GM19025 (cell line): Measurements from ENCODE around the gene SASH3.
"Not testable (repeated sequence)": the region's sequence is repeated elsewhere in the genome, so short reads cannot be mapped to it uniquely, and the experiment has no call there.

Experiments
- ATAC-seq: cut with Tn5 transposase; IDR thresholded peaks from one replicate; pipeline ENCODE4 v1.9.1; 2021; ENCODE audit warnings: mild to moderate bottlenecking, low read depth, moderate library complexity; ENCODE audit not compliant: unreplicated experiment

The SASH3 gene

DNA sequence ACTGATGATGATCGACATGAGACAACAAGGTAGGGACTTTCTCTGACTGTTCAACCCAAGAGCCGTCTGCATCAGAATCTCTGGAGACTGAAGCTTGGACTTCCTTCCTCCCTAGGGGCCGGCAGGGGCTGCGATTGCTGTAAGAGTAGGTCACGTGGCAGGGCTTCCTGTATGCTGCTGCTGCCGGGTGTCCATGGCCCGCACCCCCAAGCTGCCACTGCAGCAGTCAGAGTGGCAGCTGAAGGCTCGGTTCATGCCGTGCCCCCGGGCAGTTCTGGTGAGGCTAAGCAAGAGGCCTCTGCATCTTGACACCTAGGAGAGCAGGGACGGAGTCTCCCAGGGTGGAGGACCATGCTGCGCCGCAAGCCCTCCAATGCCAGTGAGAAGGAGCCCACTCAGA lies at the start of gene SASH3:
SASH3 (plus strand) TSS at position 203 of the 400 bp plus-strand sequence; CDS start at position 352, 149 bp downstream.
- ATAC-seq: peak; percentile 29

DNA sequence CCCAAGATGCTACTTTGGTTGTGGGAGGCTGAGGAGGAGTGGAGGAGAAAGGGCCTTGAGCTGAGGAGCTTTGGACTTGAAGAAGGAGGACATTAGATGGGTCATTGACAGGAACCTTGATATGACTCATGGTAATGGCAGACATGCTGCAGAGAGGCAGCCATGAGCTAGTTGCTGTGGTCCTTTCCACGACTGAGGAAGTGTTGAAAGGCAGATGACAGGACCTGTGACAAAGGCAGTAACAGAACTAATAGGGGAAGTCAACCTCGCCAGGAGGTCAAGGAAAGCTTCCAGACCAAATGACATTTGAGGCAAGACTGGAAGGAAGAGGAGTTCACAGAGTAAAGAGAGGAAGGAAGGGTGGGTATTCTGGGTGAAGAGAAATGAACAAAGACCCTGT lies 48.5 kb upstream of the SASH3 start:
- no peak for ATAC-seq

DNA sequence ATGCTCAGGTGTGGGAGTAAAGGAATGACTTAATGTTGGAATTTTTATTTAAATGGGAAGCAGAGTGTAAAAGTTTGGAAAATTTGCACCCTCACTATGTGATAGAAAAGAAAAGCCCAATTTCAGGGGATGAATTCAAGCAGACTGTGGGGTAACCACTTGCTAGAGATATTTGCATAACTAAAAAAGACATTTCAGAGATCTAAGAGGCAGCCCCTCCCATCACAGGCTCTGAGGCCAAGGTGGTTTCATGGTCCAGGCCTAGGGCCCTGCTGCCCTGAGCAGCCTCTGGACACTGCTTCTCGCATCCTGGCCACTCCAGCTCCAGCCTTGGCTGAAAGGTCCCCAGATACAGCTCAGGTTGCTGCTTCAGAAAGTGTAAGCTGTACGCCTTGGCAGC lies 46.9 kb upstream of the SASH3 start:
- ATAC-seq: no peak

DNA sequence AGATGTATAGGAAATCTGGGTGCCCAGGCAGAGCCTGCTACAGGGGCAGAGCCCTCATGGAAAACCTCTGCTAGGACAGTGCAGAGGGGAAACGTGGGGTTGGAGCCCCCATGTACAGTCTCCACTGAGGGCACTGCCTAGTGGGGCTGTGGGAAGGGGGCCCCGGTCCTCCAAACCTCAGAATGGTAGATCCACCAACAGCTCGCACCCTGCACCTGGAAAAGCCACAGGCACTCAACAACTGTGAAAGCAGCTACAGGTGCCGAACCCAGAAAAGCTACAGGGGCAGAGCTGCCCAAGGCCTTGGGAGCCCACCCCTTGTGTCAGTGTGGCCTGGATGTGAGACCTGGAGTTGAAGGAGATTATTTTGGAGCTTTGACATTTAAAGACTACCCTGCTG lies 46.4 kb upstream of the SASH3 start:
- ATAC-seq: no peak

DNA sequence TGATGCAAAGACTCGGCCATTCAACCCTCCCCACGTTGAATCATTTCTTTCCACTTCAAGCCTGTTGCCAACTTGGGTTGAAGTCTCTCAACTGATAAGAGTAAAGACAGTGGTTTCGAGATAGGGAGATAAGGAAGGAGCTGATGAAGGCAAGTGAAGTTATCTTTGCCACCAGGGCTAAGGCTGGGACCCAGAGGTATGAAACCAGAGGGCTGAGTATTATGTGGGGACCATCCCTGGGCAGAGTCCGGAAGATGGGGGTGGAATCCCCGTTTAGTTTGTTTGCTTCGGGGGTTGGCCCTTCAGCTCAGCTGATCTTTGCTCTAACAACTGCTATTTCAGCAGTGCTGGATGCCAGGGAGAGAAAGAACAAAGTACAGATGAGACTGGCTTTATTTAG lies 43.3 kb upstream of the SASH3 start:
- no peak for ATAC-seq

DNA sequence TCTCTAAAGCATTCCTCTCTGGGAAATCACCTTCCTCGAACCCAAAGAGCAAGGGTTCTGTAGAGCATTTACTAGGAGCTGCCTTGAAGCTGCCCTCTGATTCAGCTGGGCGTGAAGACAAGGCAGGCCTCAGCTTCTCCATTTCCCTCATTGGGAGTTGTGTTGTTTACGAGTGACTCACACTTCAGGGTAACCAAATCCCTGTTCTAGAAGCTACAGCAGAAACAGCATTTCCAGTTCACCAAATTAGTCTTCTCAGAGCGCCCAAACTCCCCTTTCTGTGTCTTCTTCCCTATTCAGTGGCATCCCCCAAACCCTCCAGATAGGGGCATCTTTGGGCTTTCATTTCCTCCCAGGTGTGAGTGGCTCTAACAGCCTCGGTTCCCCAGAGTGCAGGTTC lies 41.8 kb upstream of the SASH3 start:
- ATAC-seq: no peak

DNA sequence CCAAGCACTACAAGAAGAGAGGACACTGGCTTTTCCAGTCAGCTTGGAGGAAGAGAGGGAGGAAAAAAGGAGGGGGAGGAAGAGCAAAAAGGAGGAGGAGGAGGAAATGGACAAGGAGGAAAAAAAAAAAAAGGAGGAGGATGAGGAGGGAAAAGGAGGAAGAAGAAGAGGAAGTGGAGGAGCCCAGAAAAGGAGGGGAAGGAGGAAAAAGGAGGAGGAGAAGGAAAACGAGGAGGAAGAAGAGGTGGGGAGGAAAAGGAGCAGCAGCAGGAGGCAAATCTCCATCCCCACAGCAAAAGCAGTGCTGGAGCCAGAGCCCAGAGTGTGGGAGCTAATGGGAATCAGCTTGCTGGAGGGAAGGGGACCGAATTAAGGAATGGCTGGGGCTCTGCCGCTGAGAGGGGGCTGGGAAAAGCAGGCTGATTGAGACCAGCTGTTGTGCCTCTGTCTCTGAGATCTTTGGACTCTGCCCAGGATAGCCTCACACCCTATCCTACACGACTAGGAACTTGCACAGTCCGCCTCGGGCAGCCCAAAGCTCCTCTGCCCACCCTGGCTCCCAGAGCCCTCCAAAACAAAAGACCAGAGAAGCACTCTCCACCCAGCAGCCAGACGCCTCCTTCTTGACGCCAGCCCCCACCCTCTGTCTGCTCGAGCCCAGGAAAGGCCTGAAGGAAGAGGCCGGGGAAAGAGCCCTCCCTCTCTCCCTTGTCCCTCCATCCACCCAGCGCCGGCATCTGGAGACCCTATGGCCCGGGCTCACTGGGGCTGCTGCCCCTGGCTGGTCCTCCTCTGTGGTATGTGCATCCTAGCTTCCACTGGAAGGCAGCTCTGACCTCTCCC lies 41.1 kb upstream of the SASH3 start, which contains the start of gene XPNPEP2:
XPNPEP2 (plus strand) TSS at position 514 of the 843 bp plus-strand sequence; CDS start at position 749, 235 bp downstream.
- ATAC-seq: no peak

DNA sequence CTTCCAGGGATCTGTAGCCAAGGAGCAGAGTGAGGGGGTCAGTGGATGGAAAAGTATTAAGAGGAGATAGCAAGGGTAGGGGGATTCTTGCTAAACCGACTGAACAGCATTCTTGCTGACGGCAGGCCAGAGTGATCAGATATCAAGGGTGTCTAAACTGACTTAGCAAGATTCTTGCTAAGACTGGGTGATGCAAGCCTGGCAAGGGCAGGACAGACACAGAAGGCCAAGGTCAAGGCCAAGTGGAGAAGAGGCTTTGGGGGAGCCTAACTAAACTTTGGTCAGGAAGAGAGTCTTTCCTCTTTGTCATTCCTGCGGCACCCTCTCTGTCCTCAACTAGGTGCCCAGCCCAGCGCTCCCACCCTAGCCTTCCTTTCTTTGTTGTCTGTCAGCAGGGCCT lies 40.2 kb upstream of the SASH3 start:
- no peak for ATAC-seq

DNA sequence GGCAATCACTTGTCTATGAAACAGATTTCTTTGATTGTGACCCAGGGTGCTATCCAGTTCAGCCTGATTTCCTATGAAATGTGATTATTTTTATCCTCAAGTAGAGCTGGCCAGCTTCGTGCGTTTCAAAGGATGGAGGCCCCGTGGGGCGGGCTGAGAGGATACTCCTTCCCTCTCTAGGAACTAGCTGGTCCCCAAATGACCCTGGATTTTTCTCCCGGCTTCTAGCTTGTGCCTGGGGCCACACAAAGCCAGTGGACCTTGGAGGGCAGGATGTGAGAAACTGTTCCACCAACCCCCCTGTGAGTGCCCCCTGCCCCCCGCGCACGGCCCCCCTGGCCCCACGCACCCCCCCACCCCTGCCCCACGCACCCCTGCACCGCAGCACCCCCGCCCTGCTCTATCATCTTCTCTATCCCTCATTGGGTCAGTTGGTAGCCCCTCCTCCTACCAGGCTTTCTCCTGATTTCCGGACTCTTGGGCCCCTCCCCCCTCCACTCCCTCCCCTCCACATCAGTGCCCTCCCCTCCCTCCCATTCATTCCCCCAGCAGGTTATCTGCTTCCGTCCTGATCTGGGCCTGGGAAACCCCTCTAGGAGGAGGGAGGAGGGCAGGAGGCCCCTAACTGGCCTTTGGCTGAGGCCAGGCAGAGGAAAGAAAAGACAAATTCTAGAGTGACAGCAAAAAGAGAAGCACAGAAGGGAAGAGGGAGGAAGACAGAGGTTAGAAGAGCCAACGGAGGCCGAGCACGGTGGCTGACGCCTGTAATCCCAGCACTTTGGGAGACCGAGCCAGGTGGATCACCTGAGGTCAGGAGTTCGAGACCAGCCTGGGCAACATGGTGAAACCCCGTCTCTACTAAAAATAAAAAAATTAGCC lies 37.6 kb upstream of the SASH3 start:
- no peak for ATAC-seq

DNA sequence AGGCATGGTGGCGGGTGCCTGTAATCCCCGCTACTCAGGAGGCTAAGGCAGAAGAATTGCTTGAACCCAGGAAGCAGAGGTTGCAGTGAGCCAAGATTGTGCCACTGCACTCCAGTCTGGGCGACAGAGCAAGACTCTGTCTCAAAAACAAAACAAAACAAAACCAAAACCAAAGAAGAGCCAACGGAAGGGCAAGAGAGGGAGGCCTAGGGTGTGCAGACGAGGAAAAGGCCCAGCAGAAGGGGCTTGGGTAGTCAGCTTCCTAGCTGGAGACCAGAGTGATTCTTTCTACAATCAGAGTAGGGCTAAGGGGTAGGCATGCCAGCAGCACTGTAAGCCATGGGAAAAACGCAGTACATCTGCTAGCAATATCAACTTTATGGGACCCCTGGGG lies 37.0 kb upstream of the SASH3 start:
- ATAC-seq: not testable (repeated sequence)

DNA sequence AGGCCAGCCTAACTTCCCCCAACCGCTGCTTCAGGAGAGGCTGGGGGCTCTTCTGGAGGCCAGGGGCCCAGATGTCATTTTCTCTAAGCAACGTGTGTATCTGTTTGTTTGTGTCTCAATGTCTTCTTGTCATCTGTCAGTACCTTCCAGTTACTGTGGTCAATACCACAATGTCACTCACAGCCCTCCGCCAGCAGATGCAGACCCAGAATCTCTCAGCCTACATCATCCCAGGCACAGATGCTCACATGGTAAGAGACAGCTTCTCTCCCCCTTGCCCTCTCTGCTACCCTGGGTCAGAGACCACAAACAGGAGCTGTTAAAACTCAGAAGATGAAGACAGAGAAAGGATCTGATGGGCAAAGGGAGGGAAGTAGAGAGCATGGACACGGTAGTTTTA lies 35.9 kb upstream of the SASH3 start:
- no peak for ATAC-seq

DNA sequence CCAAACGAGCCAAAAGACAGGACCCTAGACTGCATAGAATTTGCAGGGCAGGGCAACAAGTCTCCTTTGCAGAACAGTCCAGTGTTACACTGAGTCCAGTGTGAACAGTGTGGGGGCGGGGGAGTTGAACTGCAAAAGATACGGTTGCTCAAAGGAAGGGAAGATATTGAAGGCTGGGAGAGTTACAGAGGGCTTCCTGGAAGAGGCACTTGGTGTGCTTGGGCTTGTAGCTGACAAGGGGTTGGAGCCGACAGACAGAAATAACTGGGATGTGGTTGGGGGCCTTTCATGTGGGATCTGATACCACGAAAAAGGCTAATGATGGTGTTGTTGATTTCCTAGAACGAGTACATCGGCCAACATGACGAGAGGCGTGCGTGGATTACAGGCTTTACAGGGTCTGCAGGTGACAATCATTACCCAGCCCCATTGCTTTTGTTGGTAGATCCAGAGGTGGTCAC lies 34.9 kb upstream of the SASH3 start:
- no peak for ATAC-seq

DNA sequence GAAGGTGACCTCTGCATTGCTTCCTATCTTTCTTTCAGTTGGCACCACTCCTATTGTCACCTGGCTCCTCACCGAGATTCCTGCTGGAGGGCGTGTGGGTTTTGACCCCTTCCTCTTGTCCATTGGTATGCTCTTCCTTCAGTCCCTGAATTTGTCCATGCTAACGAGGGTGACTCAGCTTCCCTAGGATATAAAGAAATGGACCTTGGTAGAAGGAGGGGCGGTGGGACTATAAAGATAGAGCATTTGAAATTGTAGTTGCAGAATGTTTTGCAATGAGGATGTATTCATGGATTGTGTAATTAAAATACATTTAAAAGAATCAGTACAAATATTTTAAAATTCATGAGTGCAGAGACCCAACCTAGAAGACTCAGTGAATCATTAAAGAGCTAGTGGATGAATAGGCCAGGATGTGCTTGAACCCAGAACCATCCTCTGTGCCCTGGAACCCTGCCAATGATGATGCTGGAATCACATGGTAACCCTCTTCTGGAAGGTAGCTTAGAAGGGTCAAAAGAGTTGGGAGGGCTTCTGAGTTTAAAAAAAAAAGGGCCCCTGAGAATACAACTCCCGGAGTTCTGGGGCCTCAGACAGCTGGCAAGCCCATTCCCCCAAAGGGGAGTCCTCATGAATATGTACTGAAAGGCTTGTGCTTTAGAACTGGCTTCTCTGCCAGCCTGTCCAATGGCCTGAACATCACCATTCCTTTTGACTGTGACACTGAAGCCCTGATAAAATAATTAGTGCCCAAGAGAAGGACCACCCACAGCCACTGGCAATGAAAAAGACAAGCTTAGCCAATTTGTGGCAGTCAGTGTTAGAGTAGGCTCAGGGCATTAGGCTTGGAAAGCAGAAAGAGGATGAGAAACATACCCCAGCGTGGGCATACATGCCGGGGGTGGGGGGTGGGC lies 32.9 kb upstream of the SASH3 start:
- no peak for ATAC-seq

DNA sequence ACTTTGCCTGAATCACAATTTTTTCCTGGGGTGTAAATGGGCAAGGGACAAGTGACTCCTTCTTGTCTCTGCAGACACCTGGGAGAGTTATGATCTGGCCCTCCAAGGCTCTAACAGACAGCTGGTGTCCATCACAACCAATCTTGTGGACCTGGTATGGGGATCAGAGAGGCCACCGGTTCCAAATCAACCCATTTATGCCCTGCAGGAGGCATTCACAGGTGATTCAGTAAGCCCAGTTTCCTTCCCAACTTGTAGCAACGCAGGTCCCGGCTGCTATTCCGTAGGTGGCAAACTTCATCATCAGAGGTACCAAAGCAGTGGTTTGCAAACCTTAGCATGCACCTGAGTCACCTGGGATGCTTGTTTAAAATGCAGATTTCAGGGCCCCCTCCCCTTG lies 32.2 kb upstream of the SASH3 start:
- no peak for ATAC-seq

DNA sequence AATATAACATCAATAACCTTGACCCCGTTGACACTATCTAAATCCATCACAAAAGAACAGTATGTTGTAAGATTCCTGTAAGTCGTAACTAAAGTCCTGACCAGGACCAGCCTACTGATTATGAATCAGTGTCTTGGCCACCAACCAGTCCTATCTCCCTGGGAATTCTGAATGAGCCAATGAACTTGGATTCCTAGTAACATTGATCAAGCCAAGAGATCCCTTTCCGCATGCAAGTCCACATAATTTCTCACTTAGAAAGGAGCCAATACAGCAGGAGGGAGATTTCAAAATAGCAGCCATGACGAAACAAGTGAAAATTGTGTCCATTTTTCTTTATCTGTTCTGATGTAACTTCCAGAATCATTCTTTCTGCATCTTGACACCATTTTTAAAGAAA lies 31.4 kb upstream of the SASH3 start:
- no peak for ATAC-seq

DNA sequence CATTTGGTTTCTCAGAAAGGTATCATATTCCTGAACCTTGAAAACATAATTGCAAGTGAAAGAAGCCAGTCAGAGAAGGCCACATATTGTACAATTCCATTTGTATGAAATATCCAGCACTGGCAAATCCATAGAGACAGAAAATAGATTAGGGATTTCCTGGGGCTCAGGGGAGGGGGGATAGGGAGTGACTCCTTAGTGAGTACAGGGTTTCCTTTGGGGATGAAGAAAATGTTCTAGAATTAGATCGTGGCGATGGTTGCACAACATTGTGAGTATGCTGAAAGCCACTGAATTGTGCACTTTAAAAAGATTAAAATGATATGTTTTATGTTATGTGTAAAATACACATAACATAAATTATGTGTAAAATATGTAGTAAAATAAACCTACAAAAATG lies 30.7 kb upstream of the SASH3 start:
- ATAC-seq: no peak

DNA sequence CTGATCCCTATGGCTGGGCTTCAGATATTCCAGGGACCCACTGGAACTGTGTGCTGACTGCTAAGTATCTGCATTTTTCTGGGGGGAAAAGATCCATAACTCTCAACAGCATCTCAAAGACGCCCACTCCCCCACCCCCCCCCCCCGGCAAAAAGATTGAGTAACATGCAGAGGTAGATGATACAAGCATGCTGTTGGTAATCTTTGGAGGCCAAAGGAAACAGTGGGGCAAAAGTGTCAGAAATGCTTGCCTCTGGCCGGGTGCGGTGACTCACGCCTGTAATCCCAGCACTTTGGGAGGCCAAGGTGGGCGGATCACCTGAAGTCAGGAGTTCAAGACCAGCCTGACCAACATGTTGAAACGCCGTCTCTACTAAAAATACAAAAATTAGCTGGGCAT lies 28.8 kb upstream of the SASH3 start:
- no peak for ATAC-seq

DNA sequence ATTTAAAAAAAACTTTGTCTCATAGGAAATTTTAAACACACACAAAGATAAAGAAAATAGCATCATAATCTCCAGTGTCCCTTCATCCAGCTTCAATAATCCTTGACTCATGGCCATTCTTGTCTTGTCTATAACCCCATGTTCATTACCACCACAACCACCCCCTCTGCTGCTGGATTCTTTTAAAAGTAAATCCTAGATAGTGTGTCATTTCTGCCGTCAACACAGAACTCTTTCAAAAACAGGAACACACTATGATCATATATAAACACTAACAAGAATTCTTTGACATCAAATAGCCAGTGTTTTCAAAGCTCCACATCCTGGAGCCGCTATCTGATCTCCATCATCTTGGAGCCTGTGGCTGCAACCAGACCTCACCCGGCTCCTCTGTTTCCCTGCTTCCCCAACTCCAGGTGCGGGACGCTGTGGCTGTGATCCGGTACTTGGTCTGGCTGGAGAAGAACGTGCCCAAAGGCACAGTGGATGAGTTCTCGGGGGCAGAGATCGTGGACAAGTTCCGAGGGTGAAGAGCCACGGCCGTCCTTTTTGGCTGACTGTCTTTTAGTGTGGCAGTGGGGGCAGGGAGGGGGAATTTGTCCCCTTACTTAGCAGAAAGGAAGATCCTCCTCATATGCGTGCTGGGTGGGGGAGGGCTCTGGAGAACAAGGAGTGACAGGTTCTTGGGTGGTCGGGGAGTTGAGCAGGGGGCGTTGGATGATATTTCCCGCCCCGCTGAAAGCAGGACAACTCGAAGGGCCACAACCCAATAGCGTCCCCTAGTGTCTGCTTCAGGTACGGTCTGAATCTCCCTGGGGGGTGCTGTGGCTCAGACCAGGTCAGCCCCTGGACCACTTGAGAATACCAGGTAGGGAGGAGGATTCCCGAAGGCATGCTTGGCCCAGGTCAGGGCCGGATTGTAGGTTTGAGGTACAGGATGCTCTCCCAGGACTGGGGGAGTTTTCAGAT lies 25.4 kb upstream of the SASH3 start:
- ATAC-seq: no peak
